ENCODE results near the gene TLK1. TPM values are rescaled to one million over a fixed set of nuclear protein-coding genes. Genes with fewer than 3 reads are reported as not detected.

TLK1 gene
- 10 to 100 TPM; 59.2 to 64.5 TPM for total RNA-seq

DNA sequence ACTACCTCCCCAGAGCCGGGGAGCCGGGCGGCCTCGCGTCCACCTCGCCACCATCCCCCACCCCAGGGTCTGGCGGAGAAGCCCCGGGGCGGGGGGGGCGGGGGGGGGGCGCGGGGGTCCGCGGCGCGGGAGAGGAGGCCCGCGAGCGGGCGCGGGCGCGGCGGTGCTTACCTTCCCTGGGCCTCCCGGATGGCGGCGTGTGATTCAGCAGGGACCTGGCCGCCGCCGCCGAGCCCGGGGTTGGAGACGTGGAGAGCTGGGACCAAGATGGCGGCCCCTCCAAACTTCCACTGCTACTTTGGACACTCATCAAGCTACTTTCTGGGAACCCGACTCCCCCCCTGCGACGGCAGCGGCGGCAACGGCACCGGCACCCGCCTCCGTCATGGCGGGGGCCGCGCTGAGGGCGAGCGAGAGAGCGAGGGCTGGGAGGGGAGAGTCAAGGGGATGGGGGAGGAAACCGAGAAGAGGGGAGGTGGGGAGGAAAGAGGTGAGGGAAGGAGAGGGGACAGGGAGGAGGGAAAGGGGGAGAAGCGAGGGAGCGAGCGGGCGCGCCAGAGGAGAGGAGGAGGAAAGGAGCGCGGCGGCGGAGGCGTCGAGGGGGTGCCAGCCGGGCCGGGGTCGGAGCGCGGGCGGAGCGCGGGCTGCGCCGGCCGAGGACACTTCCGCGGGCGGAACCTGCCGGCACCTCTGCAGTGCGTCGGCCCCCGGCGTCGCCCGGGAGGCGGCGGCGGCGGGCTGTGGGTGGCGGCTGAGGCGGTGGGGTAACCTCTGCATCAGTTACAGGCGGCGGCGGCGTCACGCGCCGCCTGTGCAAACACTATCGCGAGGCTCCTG, at the start of gene TLK1:
TSS of gene TLK1 (minus strand) at position 775 of the 837 bp plus-strand sequence. CDS start at position 310, 465 bp downstream.
- no peaks in the 10 kb centered on the region for H3K27me3 Mint-ChIP-seq
- H3K27ac Mint-ChIP-seq, result peak within 1 kb of the TSS; percentile 88
- no peaks in the 10 kb centered on the region for H3K9me3 Mint-ChIP-seq
- CTCF ChIA-PET, result interaction anchor here (0.9 to 4.4 kb wide), 6 partner anchors 10 to 256 kb away, joined by 3 to 23 read pairs (median 6); no protein-coding TSS in a partner anchor
- peaks cover 56% of the 10 kb centered on the region for H3K4me1 Mint-ChIP-seq (ENCODE audit: low read depth)
- peak within 1 kb of the TSS; percentile 92 for H3K4me3 Mint-ChIP-seq
- DNase-seq, result peak; percentile 81
- POLR2A ChIA-PET, result no interaction called here
- peaks cover 3% of the 10 kb centered on the region for H3K36me3 Mint-ChIP-seq
- intact Hi-C loops (cut with micrococcal nuclease), result loop anchor here (5.0 kb wide), 2 partner anchors 52 to 242 kb away; no protein-coding TSS in a partner anchor

- no peak for DNase-seq
- H3K9me3 Mint-ChIP-seq, result no peaks in the 10 kb centered on the region
- ChIA-PET POLR2A (no interaction called here), CTCF (interaction anchor here (0.8 to 1.6 kb wide), 2 partner anchors 36 to 206 kb away, joined by 3 read pairs; no protein-coding TSS in a partner anchor)
- peak overlapping the region; percentile 55 for H3K27ac Mint-ChIP-seq
- no peaks in the 10 kb centered on the region for H3K36me3 Mint-ChIP-seq
- intact Hi-C loops (cut with micrococcal nuclease), result loop anchor here (5.0 kb wide), 1 partner anchor 48 kb away; the partner anchor contains the start of gene TLK1
- peaks cover 19% of the 10 kb centered on the region for H3K4me1 Mint-ChIP-seq (ENCODE audit: low read depth)
- no peak overlapping the region for H3K4me3 Mint-ChIP-seq
- no peaks in the 10 kb centered on the region for H3K27me3 Mint-ChIP-seq
These were observed 49.6 kb upstream of the TLK1 start for GRCh38 chr2:171210216-171210863.

DNA sequence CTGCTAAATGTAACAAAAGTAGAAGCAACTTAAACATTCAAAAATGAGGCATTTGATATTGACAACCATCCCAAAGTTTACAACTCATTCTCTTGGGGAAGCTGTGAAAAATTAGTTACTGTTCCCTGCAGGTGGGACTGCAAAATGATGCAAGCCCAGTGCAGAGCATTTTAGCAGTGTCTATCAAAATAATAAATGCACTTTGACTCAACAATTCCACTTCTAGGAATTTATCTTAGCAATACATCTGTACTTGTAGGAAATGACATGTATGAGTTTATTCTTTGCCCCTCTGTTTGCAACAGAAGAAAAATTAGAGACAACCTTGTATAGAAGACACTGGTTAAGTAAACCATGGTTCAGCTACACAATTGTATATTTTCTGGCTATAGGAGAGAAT, 48.0 kb upstream of the TLK1 start:
- no peak for DNase-seq
- intact Hi-C loops (cut with micrococcal nuclease), result no loop called here
- ChIA-PET CTCF (interaction anchor here (1.6 kb wide), 1 partner anchor 35 kb away, joined by 3 read pairs; no protein-coding TSS in a partner anchor), POLR2A (no interaction called here)
- H3K27ac Mint-ChIP-seq, result no peak overlapping the region
- H3K4me3 Mint-ChIP-seq, result no peak overlapping the region
- H3K36me3 Mint-ChIP-seq, result no peaks in the 10 kb centered on the region
- no peaks in the 10 kb centered on the region for H3K27me3 Mint-ChIP-seq
- peaks cover 16% of the 10 kb centered on the region for H3K4me1 Mint-ChIP-seq (ENCODE audit: low read depth)
- H3K9me3 Mint-ChIP-seq, result no peaks in the 10 kb centered on the region

DNA sequence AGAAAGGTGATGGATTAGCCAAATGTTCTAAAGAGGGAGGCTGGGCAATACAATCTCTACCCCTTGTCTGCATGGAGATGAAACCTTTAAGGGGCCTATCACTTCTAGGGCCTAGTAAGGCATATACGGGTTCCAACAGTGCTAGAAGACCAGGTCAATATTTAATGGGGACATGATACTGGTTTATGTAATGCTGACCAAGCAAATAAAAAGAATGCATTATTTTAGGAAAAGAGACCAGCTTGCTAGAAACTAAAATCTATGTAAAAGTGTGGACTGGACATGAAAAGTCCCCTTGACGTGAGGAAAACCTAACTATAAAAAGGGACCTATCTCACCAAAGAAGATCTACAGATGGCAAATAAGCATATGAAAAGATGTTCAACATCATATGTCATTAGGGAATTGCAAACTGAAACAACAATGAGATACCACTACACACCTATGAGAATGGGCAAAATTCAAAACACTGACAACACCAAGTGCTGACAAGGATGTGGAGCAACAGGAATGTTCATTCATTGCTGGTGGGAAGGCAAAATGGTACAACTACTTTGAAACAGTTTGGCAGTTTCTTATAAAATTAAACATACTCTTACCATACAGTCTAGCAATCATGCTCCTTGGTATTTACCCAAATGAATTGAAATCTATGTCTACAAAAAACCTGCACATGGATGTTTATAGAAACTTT, 45.9 kb upstream of the TLK1 start:
- no peak for DNase-seq
- CTCF ChIA-PET, result interaction anchor here (0.6 kb wide), 1 partner anchor 36 kb away, joined by 3 read pairs; no protein-coding TSS in a partner anchor
- no peak overlapping the region for H3K27ac Mint-ChIP-seq
- no peak overlapping the region for H3K4me3 Mint-ChIP-seq
- H3K9me3 Mint-ChIP-seq, result no peaks in the 10 kb centered on the region
- no peaks in the 10 kb centered on the region for H3K27me3 Mint-ChIP-seq
- POLR2A ChIA-PET, result no interaction called here
- H3K36me3 Mint-ChIP-seq, result no peaks in the 10 kb centered on the region
- H3K4me1 Mint-ChIP-seq (ENCODE audit: low read depth), result peaks cover 13% of the 10 kb centered on the region
- intact Hi-C loops (cut with micrococcal nuclease), result no loop called here

DNA sequence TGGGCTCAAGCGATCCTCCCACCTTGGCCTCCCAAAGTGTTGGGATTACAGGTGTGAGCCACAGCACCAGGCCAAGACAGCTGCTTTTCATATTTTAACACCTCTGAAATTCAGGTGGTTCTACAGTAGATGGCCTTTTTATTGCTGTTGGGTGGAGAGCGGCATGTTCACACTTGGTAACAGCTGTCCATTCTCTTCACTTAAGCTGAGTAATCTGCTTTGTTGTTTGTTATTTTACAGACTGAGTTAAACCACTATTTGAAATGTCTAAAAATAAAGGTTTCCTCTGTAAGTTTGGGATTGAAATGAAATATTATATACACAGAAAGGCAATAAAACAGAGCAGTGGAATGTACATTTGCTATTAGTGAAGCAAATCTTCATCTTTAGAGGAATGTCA, 44.9 kb upstream of the TLK1 start:
- H3K36me3 Mint-ChIP-seq, result no peaks in the 10 kb centered on the region
- intact Hi-C loops (cut with micrococcal nuclease), result no loop called here
- no peak for DNase-seq
- no peak overlapping the region for H3K4me3 Mint-ChIP-seq
- no peaks in the 10 kb centered on the region for H3K27me3 Mint-ChIP-seq
- peaks cover 7% of the 10 kb centered on the region for H3K4me1 Mint-ChIP-seq (ENCODE audit: low read depth)
- no peak overlapping the region for H3K27ac Mint-ChIP-seq
- POLR2A ChIA-PET, result no interaction called here
- no peaks in the 10 kb centered on the region for H3K9me3 Mint-ChIP-seq
- CTCF ChIA-PET, result interaction anchor here (0.6 to 1.3 kb wide), 2 partner anchors 37 to 211 kb away, joined by 3 to 4 read pairs; no protein-coding TSS in a partner anchor

GRCh38 chr2:171201767-171202166, 41.1 kb upstream of the TLK1 start:
- no peaks in the 10 kb centered on the region for H3K9me3 Mint-ChIP-seq
- H3K4me3 Mint-ChIP-seq, result no peak overlapping the region
- H3K36me3 Mint-ChIP-seq, result no peaks in the 10 kb centered on the region
- no peaks in the 10 kb centered on the region for H3K27me3 Mint-ChIP-seq
- POLR2A ChIA-PET, result no interaction called here
- intact Hi-C loops (cut with micrococcal nuclease), result no loop called here
- CTCF ChIA-PET, result no interaction called here
- H3K27ac Mint-ChIP-seq, result no peak overlapping the region
- H3K4me1 Mint-ChIP-seq (ENCODE audit: low read depth), result no peaks in the 10 kb centered on the region
- no peak for DNase-seq

- H3K4me1 Mint-ChIP-seq (ENCODE audit: low read depth), result no peaks in the 10 kb centered on the region
- H3K36me3 Mint-ChIP-seq, result no peaks in the 10 kb centered on the region
- no peaks in the 10 kb centered on the region for H3K27me3 Mint-ChIP-seq
- no peaks in the 10 kb centered on the region for H3K9me3 Mint-ChIP-seq
- H3K4me3 Mint-ChIP-seq, result no peak overlapping the region
- no peak for DNase-seq
- CTCF ChIA-PET, result no interaction called here
- POLR2A ChIA-PET, result no interaction called here
- intact Hi-C loops (cut with micrococcal nuclease), result no loop called here
- H3K27ac Mint-ChIP-seq, result no peak overlapping the region
These were observed 40.6 kb upstream of the TLK1 start for GRCh38 chr2:171201271-171201670.

DNA sequence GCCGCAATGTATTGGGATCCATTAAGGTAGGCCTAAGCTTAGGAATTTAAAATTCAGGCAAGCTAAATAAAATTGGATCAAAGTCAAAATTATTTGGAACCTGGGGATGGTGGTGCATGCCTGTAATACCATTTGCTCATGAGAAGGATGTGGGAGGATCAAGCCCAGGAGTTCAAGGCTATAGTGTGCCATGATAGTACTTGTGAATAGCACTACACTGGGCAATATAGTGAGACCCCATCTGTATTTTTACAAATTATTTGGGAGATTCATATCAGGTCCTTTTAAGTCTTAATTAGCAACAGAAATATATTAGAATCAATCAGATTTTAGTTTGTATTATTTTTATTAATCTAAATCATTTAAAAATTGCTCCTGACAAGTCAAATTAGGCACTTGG, 39.8 kb upstream of the TLK1 start:
- CTCF ChIA-PET, result no interaction called here
- H3K36me3 Mint-ChIP-seq, result no peaks in the 10 kb centered on the region

GRCh38 chr2:171191021-171191420, 30.3 kb upstream of the TLK1 start:
- Mint-ChIP-seq H3K27ac (no peak overlapping the region), H3K4me3 (no peak overlapping the region), H3K4me1 (ENCODE audit: low read depth) (no peaks in the 10 kb centered on the region)

More for the DNA sequence above, 39.8 kb upstream of the TLK1 start:
- H3K27ac Mint-ChIP-seq, result no peak overlapping the region
- H3K9me3 Mint-ChIP-seq, result no peaks in the 10 kb centered on the region
- POLR2A ChIA-PET, result no interaction called here
- no peak for DNase-seq
- intact Hi-C loops (cut with micrococcal nuclease), result no loop called here
- H3K27me3 Mint-ChIP-seq, result no peaks in the 10 kb centered on the region
- H3K4me1 Mint-ChIP-seq (ENCODE audit: low read depth), result no peaks in the 10 kb centered on the region
- no peak overlapping the region for H3K4me3 Mint-ChIP-seq

GRCh38 chr2:171187819-171188218, 27.1 kb upstream of the TLK1 start:
- Mint-ChIP-seq H3K9me3 (no peaks in the 10 kb centered on the region), H3K4me3 (no peak overlapping the region), H3K36me3 (no peaks in the 10 kb centered on the region), H3K27me3 (no peaks in the 10 kb centered on the region), H3K27ac (no peak overlapping the region), H3K4me1 (ENCODE audit: low read depth) (no peaks in the 10 kb centered on the region)
- ChIA-PET POLR2A (no interaction called here), CTCF (no interaction called here)
- no peak for DNase-seq
- intact Hi-C loops (cut with micrococcal nuclease), result no loop called here

More at GRCh38 chr2:171191021-171191420, 30.3 kb upstream of the TLK1 start:
- Mint-ChIP-seq H3K36me3 (no peaks in the 10 kb centered on the region), H3K9me3 (no peaks in the 10 kb centered on the region), H3K27me3 (no peaks in the 10 kb centered on the region)
- ChIA-PET POLR2A (no interaction called here), CTCF (no interaction called here)
- intact Hi-C loops (cut with micrococcal nuclease), result no loop called here
- no peak for DNase-seq

- intact Hi-C loops (cut with micrococcal nuclease), result no loop called here
- no peak overlapping the region for H3K4me3 Mint-ChIP-seq
- H3K4me1 Mint-ChIP-seq (ENCODE audit: low read depth), result no peaks in the 10 kb centered on the region
- no peak overlapping the region for H3K27ac Mint-ChIP-seq
- ChIA-PET CTCF (no interaction called here), POLR2A (no interaction called here)
- no peaks in the 10 kb centered on the region for H3K9me3 Mint-ChIP-seq
- no peaks in the 10 kb centered on the region for H3K27me3 Mint-ChIP-seq
- no peaks in the 10 kb centered on the region for H3K36me3 Mint-ChIP-seq
- no peak for DNase-seq
These were observed 26.5 kb upstream of the TLK1 start for GRCh38 chr2:171187177-171187576.

GRCh38 chr2:171185941-171186340, 25.2 kb upstream of the TLK1 start:
- no peak overlapping the region for H3K4me3 Mint-ChIP-seq
- no peak overlapping the region for H3K27ac Mint-ChIP-seq
- ChIA-PET CTCF (no interaction called here), POLR2A (no interaction called here)
- no peak for DNase-seq
- H3K27me3 Mint-ChIP-seq, result no peaks in the 10 kb centered on the region
- intact Hi-C loops (cut with micrococcal nuclease), result no loop called here
- H3K4me1 Mint-ChIP-seq (ENCODE audit: low read depth), result peaks cover 5% of the 10 kb centered on the region
- no peaks in the 10 kb centered on the region for H3K36me3 Mint-ChIP-seq
- no peaks in the 10 kb centered on the region for H3K9me3 Mint-ChIP-seq
